B cell (primary cell): ENCODE data around the gene ZNF407.

ENCODE experiments used
- CTCF ChIP-seq: fragments of 200-600 bp; IDR thresholded peaks from one replicate; pipeline ENCODE4 v1.8.0; 2022; ENCODE audit warnings: antibody characterized with exemption, mild to moderate bottlenecking
- EZH2 ChIP-seq: IDR thresholded peaks from 2 replicates; pipeline ENCODE4 v1.6.1; 2012; ENCODE audit warnings: borderline replicate concordance, low read depth, mild to moderate bottlenecking, moderate library complexity, low read length; ENCODE audit not compliant: insufficient read depth, poor library complexity, severe bottlenecking

- TF ChIP-seq EZH2 (no peak), CTCF (no peak)
Observed at GRCh38 chr18:75068682-75069435, 471.2 kb downstream of the ZNF407 start.
